HepG2 (cell line): ENCODE measurements around the gene DDIT4. TPM values are rescaled to one million over a fixed set of nuclear protein-coding genes. Genes with fewer than 3 reads are reported as not detected.
A peak's percentile ranks its signal among the peaks of the same experiment; 100 is the strongest.

ENCODE experiments used
- ATAC-seq: fragments of 200-7000 bp; cut with Tn5 transposase; 3 replicates; pipeline ENCODE4 v1.9.1; 2020; ENCODE audit warnings: mild to moderate bottlenecking, moderate library complexity
- BruUV-seq: library from RNA; stranded (reverse); fragments of 400-500 nt; replicated peaks from 2 replicates; lab custom pipeline; 2021; lab: Mats Ljungman, UMichigan
- CTCF ChIA-PET: fragments of 300-600 bp; formaldehyde crosslinking; extraction: SDS; loops from one replicate; lab custom pipeline; 2021; ENCODE audit warnings: low total read pairs, inconsistent platforms, low intra/inter-chr PET ratio; lab: Yijun Ruan, JAX
- POLR2A ChIA-PET: fragments of 350-600 bp; sonication (Branson Sonifier 250); formaldehyde crosslinking; loops from one replicate; lab custom pipeline; 2020; ENCODE audit warnings: antibody characterized with exemption, inconsistent platforms; lab: Yijun Ruan, JAX
- DNase-seq: peaks from one replicate; pipeline ENCODE4 v3.0.0-alpha.2; 2015; ENCODE audit warnings: low spot score
- FAIRE-seq: peaks from 3 replicates; lab custom pipeline; 2011; peaks lifted over from hg19 to GRCh38; lab: Jason Lieb, UNC
- H2AFZ ChIP-seq: one replicate; pipeline ENCODE4 v1.6.1; 2011; ENCODE audit warnings: low read length, inconsistent platforms
- H3K27ac ChIP-seq: fragments of 300-600 bp; 3 replicates; pipeline ENCODE4 v1.8.0; 2011; ENCODE audit warnings: mixed run types, mild to moderate bottlenecking, mixed read lengths, low read length, inconsistent platforms; ENCODE audit not compliant: insufficient read depth; ENCODE audit errors: extremely low read length
- H3K27me3 ChIP-seq, 2 experiments: fragments of 200-600 bp in 1 of 2; 2 replicates in 1 of 2; 3 replicates in 1 of 2; pipeline versions ENCODE4 v1.6.0 to v1.8.0; 2011; ENCODE audit warnings: low read length in 2 of 2, mild to moderate bottlenecking in 2 of 2, moderate library complexity in 2 of 2, inconsistent platforms in 1 of 2; ENCODE audit not compliant: insufficient read depth in 2 of 2, control insufficient read depth in 1 of 2
- H3K36me3 ChIP-seq, 2 experiments: fragments of 200-600 bp in 1 of 2; replicated peaks in 1 of 2; 2 replicates in 1 of 2; 3 replicates in 1 of 2; pipeline versions ENCODE4 v1.5.1 to v1.8.0; 2011; ENCODE audit warnings: low read length in 2 of 2, inconsistent platforms in 1 of 2; ENCODE audit not compliant: insufficient read depth in 2 of 2, control insufficient read depth in 1 of 2
- H3K4me1 ChIP-seq: 2 replicates; pipeline ENCODE4 v1.5.1; 2012; ENCODE audit warnings: low read length, inconsistent platforms; ENCODE audit not compliant: insufficient read depth
- H3K4me2 ChIP-seq: 2 replicates; pipeline ENCODE4 v1.6.0; 2011; ENCODE audit warnings: low read depth, low read length, inconsistent platforms
- H3K4me3 ChIP-seq, 3 experiments: fragments of 200-600 bp in 1 of 3; sonication (generic), shearing (Covaris generic) in 1 of 3; replicated peaks in 1 of 3; 2 replicates each; pipeline ENCODE4 v1.5.1; 2011 to 2016; ENCODE audit warnings: low read length in 3 of 3, inconsistent platforms in 2 of 3, low read depth in 2 of 3, mild to moderate bottlenecking in 2 of 3, control low read depth in 1 of 3, mixed read lengths in 1 of 3; ENCODE audit not compliant: insufficient read depth in 1 of 3
- H3K79me2 ChIP-seq: one replicate; pipeline ENCODE4 v1.6.1; 2011; ENCODE audit warnings: low read length, inconsistent platforms; ENCODE audit not compliant: insufficient read depth
- H3K9ac ChIP-seq: 2 replicates; pipeline ENCODE4 v1.6.0; 2011; ENCODE audit warnings: mild to moderate bottlenecking, low read depth, low read length, inconsistent platforms; ENCODE audit not compliant: insufficient read depth
- H3K9me3 ChIP-seq: 2 replicates; pipeline ENCODE4 v1.5.1; 2012; ENCODE audit warnings: mild to moderate bottlenecking, low read length
- H4K20me1 ChIP-seq: 2 replicates; pipeline ENCODE4 v1.6.0; 2011; ENCODE audit warnings: inconsistent platforms, mild to moderate bottlenecking, low read length, moderate library complexity; ENCODE audit not compliant: insufficient read depth
- ATAD3A ChIP-seq: sonication (generic); formaldehyde crosslinking; IDR thresholded peaks from 2 replicates; pipeline ENCODE4 v1.4.0; 2020; ENCODE audit warnings: missing genetic modification reagents
- E2F5 ChIP-seq: sonication (generic); formaldehyde crosslinking; conservative IDR thresholded peaks from 2 replicates; pipeline ENCODE4 v1.4.0; 2020; ENCODE audit warnings: missing genetic modification reagents
- HHEX ChIP-seq: IDR thresholded peaks from 2 replicates; pipeline ENCODE4 v1.6.1; 2016; ENCODE audit warnings: control low read depth
- IKZF4 ChIP-seq: sonication (generic); formaldehyde crosslinking; IDR thresholded peaks from 2 replicates; pipeline ENCODE4 v1.5.1; 2020; ENCODE audit warnings: borderline replicate concordance, mild to moderate bottlenecking, low read depth, missing genetic modification reagents; ENCODE audit errors: not compliant biosample characterization
- PHF5A ChIP-seq: IDR thresholded peaks from one replicate; pipeline ENCODE4 v1.6.1; 2018; ENCODE audit warnings: low read depth, missing genetic modification reagents; ENCODE audit not compliant: unreplicated experiment
- RFX3 ChIP-seq: IDR thresholded peaks from 2 replicates; pipeline ENCODE4 v1.6.1; 2016; ENCODE audit warnings: missing biosample characterization, missing genetic modification reagents
- ZNF317 ChIP-seq: sonication (generic); formaldehyde crosslinking; IDR thresholded peaks from 2 replicates; pipeline ENCODE4 v1.5.0; 2020; ENCODE audit warnings: mild to moderate bottlenecking, missing genetic modification reagents
- ZNF367 ChIP-seq: sonication (generic); formaldehyde crosslinking; IDR thresholded peaks from 2 replicates; pipeline ENCODE4 v1.4.0; 2020; ENCODE audit warnings: missing genetic modification reagents, borderline replicate concordance
- ZNF382 ChIP-seq: sonication (generic); formaldehyde crosslinking; IDR thresholded peaks from 2 replicates; pipeline ENCODE4 v1.5.0; 2020; ENCODE audit warnings: missing genetic modification reagents, mild to moderate bottlenecking, borderline replicate concordance
- ZNF562 ChIP-seq: sonication (generic); formaldehyde crosslinking; IDR thresholded peaks from 2 replicates; pipeline ENCODE4 v1.8.0; 2022; ENCODE audit warnings: missing genetic modification reagents, borderline replicate concordance
- ZNF589 ChIP-seq: sonication (generic); formaldehyde crosslinking; conservative IDR thresholded peaks from 2 replicates; pipeline ENCODE4 v1.8.0; 2022; ENCODE audit warnings: mild to moderate bottlenecking, moderate library complexity, missing genetic modification reagents
- ZNF629 ChIP-seq: sonication (generic); formaldehyde crosslinking; conservative IDR thresholded peaks from 2 replicates; pipeline ENCODE4 v1.5.0; 2020; ENCODE audit warnings: missing genetic modification reagents
- ZNF747 ChIP-seq: sonication (generic); formaldehyde crosslinking; IDR thresholded peaks from 2 replicates; pipeline ENCODE4 v1.8.1; 2023; ENCODE audit warnings: missing genetic modification reagents, mild to moderate bottlenecking, borderline replicate concordance
- ZNF773 ChIP-seq: sonication (generic); formaldehyde crosslinking; IDR thresholded peaks from 2 replicates; pipeline ENCODE4 v1.4.0; 2020; ENCODE audit warnings: missing genetic modification reagents, borderline replicate concordance
- WGBS: methylation state at CpG from one replicate; pipeline ENCODE4 v1.1.6; 2017; ENCODE audit warnings: low lambda C conversion rate; 5-methylcytosine and 5-hydroxymethylcytosine counted together
- in situ Hi-C: cut with HindIII; loops from 2 replicates; pipeline ENCODE4 v1.10.0; 2017; ENCODE audit warnings: low pct_unique_long_range_greater_than_20kb; ENCODE audit not compliant: extremely low pct_ligation_motif_present
- intact Hi-C: fragments of 100-400 bp; cut with micrococcal nuclease; formaldehyde crosslinking; loops from one replicate; pipeline ENCODE4 v1.10.0; 2022; ENCODE audit not compliant: unreplicated experiment
- polyA plus RNA-seq, 8 experiments: library from polyadenylated mRNA; depleted of rRNA in 3 of 8; stranded (reverse) in 7 of 8; unstranded in 1 of 8; fragments of >200 nt; fragmentation: Illumina TruSeq in 4 of 8; extraction: Trizol in 4 of 8; gene quantifications; 2 replicates each; pipeline versions ENCODE4 v1.2.1 to v1.2.3, GENCODE V29; 2011 to 2016; ENCODE audit warnings: low read depth in 4 of 8, missing spikeins in 1 of 8, mixed read lengths in 1 of 8; ENCODE audit not compliant: insufficient read depth in 1 of 8
- total RNA-seq, 5 experiments: library from RNA; depleted of rRNA; stranded (reverse); fragments of >200 nt; fragmentation: Illumina TruSeq; extraction: Trizol; gene quantifications; 2 replicates each; pipeline ENCODE4 v1.2.3, GENCODE V29; 2016; ENCODE audit warnings: low read depth in 1 of 5
- TF ChIP-seq, protein P1 (sequence below): IDR thresholded peaks from 2 replicates; pipeline ENCODE4 v1.6.1; 2016; ENCODE audit warnings: mild to moderate bottlenecking, missing biosample characterization, missing genetic modification reagents
- TF ChIP-seq, protein P2 (sequence below): sonication (generic); formaldehyde crosslinking; IDR thresholded peaks from 2 replicates; pipeline ENCODE4 v1.5.1; 2020; ENCODE audit warnings: mild to moderate bottlenecking, moderate library complexity, missing genetic modification reagents

Gene DDIT4
- total and polyA plus RNA-seq, 2 of the 13 experiments (the other 11 are each of a cell fraction or from before 2014, with no cell fraction given) = 35.6 to 40.7 TPM

DNA sequence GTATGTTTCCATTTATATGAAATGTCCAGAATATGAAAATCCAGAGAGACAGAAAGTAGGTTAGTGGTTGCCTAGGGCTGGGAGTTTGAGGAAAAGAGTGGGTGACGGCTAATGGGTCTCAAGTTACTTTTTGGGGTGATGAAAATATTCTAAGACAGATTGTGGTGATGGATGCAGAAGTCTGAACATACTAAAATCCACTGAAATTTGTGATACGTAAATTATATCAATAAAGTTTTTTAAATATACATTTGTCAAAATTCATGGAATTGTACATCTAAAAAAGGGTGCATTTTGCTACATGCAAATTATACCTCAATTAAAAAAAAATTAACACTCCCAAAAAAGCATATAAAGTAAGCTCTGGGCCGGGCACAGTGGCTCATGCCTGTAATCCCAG lies 9.4 kb downstream of the DDIT4 start:
- DNase-seq (no peak), FAIRE-seq (no peak), ATAC-seq (no peak)
- 0 out of 5 replicates have a peak, but pooled peaks cover 0 to 1% of the 10 kb centered on the region in 2 experiments for H3K27me3 ChIP-seq
- H2AFZ ChIP-seq = no peak overlapping the region
- no TSS peak for BruUV-seq
- H3K9me3 ChIP-seq = no peaks in the 10 kb centered on the region
- CTCF ChIA-PET = no interaction called here
- intact Hi-C loops (no loop called here), in situ Hi-C loops (no loop called here)
- no peak overlapping the region for H3K4me2 ChIP-seq
- H3K36me3 ChIP-seq = no peaks in the 10 kb centered on the region
- H3K27ac ChIP-seq = no peak overlapping the region
- no peaks in the 10 kb centered on the region for H3K79me2 ChIP-seq
- H3K4me1 ChIP-seq = peaks cover 30% of the 10 kb centered on the region
- H3K4me3 ChIP-seq = no peak overlapping the region
- TF ChIP-seq E2F5 (CRISPR knock-in tag) (no peak), IKZF4 (CRISPR knock-in tag) (no peak)
- no peaks in the 10 kb centered on the region for H4K20me1 ChIP-seq
- 64% methylated on average over 3 of the region's 3 CpGs for WGBS
- H3K9ac ChIP-seq = no peak overlapping the region
- POLR2A ChIA-PET = interaction anchor here (1.6 kb wide), 1 partner anchor 38 kb away, joined by 4 read pairs; no protein-coding TSS in a partner anchor

DNA sequence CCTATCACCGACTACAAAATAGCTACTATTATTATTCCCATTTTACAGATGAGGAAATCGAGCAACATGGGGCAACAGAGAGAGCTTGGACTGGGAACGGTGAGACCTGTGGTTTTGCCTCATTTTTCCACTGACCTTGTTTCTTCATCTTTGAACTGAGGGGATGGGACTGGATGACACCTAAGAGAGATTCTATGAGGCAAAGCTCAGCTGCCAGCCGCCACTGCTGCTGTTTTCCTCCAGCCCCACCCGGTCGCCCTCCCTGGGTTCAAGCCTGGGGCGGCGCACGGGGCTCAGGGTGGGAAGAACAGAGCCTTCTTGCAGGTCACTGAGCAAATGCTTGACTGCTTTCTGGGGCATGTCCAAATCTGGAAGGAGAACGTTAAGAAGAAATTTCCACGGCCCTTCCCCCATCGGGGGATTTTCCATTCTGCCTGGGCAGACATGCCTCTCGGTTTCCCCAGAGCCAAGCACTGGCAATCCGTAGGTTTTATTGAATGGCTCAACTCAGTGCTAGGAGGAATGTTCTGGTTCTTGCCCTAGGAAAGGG lies 12.3 kb downstream of the DDIT4 start:
- H4K20me1 ChIP-seq = no peaks in the 10 kb centered on the region
- H3K27me3 ChIP-seq = 0 out of 5 replicates have a peak, but pooled peaks cover 0 to 1% of the 10 kb centered on the region in 2 experiments
- ChIA-PET CTCF (no interaction called here), POLR2A (interaction anchor here (0.8 to 1.6 kb wide), 2 partner anchors 12 to 35 kb away, joined by 3 to 13 read pairs; partner anchors contain the start of gene DDIT4)
- WGBS = 24% methylated on average over 12 of the region's 14 CpGs
- in situ Hi-C loops = no loop called here
- peak overlapping the region; percentile 50 for H2AFZ ChIP-seq
- ATAC-seq (peak; percentile 60), DNase-seq (peak; percentile 41), FAIRE-seq (no peak)
- no TSS peak for BruUV-seq
- H3K9me3 ChIP-seq = no peaks in the 10 kb centered on the region
- intact Hi-C loops = no loop called here
- H3K4me1 ChIP-seq = peaks cover 21% of the 10 kb centered on the region
- H3K4me2 ChIP-seq = peak overlapping the region; percentile 55
- peak overlapping the region in 1 of 3 experiments; percentile 34; a peak in 3 of 6 replicates for H3K4me3 ChIP-seq
- H3K79me2 ChIP-seq = no peaks in the 10 kb centered on the region
- H3K9ac ChIP-seq = 0 out of 2 replicates have a peak overlapping the region, but pooled peaks have one; percentile 18
- no peak overlapping the region for H3K27ac ChIP-seq
- H3K36me3 ChIP-seq = no peaks in the 10 kb centered on the region
- TF ChIP-seq PHF5A (CRISPR knock-in tag) (no peak), ZNF589 (no peak), ATAD3A (no peak), RFX3 (no peak), ZNF382 (CRISPR knock-in tag) (peak; percentile 97), ZNF773 (CRISPR knock-in tag) (no peak), HHEX (CRISPR knock-in tag) (no peak), ZNF629 (CRISPR knock-in tag) (peak; percentile 95), ZNF367 (no peak), ZNF747 (CRISPR knock-in tag) (no peak), ZNF562 (CRISPR knock-in tag) (no peak), ZNF317 (CRISPR knock-in tag) (no peak)
- TF ChIP-seq, protein P1, sequence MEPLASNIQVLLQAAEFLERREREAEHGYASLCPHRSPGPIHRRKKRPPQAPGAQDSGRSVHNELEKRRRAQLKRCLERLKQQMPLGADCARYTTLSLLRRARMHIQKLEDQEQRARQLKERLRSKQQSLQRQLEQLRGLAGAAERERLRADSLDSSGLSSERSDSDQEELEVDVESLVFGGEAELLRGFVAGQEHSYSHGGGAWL (CRISPR knock-in tag) = no peak
- TF ChIP-seq, protein P2, sequence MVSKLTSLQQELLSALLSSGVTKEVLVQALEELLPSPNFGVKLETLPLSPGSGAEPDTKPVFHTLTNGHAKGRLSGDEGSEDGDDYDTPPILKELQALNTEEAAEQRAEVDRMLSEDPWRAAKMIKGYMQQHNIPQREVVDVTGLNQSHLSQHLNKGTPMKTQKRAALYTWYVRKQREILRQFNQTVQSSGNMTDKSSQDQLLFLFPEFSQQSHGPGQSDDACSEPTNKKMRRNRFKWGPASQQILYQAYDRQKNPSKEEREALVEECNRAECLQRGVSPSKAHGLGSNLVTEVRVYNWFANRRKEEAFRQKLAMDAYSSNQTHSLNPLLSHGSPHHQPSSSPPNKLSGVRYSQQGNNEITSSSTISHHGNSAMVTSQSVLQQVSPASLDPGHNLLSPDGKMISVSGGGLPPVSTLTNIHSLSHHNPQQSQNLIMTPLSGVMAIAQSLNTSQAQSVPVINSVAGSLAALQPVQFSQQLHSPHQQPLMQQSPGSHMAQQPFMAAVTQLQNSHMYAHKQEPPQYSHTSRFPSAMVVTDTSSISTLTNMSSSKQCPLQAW (CRISPR knock-in tag) = peak; percentile 40; the same call in 1 of the 2 replicates
